ENCODE measurements around the gene MBOAT1.

Gene MBOAT1

DNA sequence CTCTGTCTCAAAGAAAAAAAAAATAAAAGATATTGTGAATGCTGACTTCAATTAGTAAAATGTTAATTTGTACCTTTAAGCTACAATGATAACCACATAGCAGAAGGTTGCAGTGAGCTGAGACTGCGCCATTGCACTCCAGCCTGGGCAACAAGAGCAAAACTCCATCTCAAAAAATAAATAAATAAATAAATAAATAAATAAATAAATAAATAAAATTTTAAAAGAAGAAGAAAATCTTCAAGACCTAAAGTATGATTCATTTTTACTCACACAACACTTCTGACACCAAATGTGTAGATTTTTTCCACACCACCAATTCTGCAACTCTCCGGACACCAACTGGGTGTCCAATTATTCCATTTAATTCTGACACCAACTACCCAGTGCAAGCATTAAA lies 28.8 kb upstream of the MBOAT1 start:
- TF ChIP-seq, protein P1, sequence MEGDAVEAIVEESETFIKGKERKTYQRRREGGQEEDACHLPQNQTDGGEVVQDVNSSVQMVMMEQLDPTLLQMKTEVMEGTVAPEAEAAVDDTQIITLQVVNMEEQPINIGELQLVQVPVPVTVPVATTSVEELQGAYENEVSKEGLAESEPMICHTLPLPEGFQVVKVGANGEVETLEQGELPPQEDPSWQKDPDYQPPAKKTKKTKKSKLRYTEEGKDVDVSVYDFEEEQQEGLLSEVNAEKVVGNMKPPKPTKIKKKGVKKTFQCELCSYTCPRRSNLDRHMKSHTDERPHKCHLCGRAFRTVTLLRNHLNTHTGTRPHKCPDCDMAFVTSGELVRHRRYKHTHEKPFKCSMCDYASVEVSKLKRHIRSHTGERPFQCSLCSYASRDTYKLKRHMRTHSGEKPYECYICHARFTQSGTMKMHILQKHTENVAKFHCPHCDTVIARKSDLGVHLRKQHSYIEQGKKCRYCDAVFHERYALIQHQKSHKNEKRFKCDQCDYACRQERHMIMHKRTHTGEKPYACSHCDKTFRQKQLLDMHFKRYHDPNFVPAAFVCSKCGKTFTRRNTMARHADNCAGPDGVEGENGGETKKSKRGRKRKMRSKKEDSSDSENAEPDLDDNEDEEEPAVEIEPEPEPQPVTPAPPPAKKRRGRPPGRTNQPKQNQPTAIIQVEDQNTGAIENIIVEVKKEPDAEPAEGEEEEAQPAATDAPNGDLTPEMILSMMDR (conservative IDR thresholded peaks at IDR 0.05; ENCODE audit: low read length) = no peak
- no peak for DNase-seq (ENCODE audit: low read depth)
- no peak overlapping the region for H3K4me3 ChIP-seq (ENCODE audit: low read length)

- no peak overlapping the region for H3K4me3 ChIP-seq (ENCODE audit: low read length)
- TF ChIP-seq, protein P1 (conservative IDR thresholded peaks at IDR 0.05; ENCODE audit: low read length) = no peak
- DNase-seq (ENCODE audit: low read depth) = no peak
These were observed 26.7 kb upstream of the MBOAT1 start for GRCh38 chr6:20238688-20239587.

DNA sequence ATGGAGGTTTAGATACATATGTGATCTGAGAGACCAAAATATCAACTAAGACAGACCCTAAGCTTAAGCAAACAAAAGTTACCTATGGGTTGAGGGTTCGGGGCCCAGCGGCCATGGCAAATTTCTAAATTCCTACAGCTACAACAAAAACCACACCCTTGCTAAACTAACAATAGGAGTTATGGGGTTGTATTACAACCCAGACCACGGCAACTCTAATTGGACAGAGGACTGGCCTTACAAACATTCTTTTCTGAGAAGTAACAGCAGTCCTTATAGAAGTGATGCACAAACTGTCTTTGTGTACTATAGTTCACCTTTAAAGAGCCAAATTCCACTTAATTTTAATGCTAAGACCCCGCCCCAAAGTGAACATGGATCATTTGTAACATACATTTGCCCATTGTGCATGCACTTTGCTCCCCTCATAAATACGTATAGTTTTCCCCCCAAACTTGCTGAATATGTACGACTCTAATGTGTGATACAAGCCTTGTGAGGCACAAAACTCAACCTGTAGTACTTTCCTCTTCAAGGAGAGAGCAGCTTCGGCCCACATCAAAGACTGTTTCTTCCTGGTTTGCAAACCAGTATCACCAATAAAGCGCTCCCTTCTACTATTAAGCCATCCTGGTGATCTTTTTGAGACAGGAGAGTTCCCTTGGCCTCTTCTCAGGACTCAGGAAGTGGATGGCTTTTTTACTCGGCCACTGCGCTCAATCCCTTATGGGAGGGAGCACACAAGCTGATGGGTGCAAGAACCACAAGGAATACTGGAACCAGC lies 25.6 kb upstream of the MBOAT1 start:
- TF ChIP-seq, protein P1 (conservative IDR thresholded peaks at IDR 0.05; ENCODE audit: low read length) = no peak
- no peak for DNase-seq (ENCODE audit: low read depth)

DNA sequence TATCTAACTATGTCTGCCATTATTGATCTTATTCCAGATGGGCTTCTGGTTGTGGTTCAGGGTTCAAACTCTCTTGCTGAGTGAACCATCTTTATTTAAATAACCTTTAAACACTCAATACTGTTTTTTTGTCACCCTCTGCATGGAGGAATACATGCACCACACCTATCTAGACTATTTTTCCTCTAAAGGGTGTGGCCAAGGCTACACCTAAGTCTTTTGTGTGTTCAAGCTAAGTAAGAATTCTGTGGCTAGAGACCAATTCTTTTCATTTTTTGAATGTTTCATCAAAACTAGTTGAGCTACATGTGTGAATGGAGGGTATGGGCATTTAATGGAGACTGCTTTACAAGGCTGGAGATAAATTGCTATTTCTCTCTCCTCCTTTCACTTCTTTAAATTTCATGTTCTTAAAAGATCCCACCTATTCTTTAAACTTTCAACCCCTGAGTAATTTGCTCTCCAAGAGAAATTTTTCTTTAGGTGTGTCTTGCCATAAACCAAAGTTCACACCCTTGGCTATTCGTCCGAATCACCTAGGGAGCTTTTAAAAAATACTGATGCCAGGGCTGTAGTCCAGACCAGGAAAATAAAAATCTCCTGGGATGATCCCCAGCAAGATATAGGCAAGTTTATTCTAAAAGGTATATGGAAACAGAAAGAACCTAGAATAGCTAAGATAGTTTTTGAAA lies 24.8 kb upstream of the MBOAT1 start:
- no peak for DNase-seq (ENCODE audit: low read depth)
- TF ChIP-seq, protein P1 (conservative IDR thresholded peaks at IDR 0.05; ENCODE audit: low read length) = no peak
- H3K4me3 ChIP-seq (ENCODE audit: low read length) = no peak overlapping the region

More for the DNA sequence above, 25.6 kb upstream of the MBOAT1 start:
- H3K4me3 ChIP-seq (ENCODE audit: low read length) = no peak overlapping the region

DNA sequence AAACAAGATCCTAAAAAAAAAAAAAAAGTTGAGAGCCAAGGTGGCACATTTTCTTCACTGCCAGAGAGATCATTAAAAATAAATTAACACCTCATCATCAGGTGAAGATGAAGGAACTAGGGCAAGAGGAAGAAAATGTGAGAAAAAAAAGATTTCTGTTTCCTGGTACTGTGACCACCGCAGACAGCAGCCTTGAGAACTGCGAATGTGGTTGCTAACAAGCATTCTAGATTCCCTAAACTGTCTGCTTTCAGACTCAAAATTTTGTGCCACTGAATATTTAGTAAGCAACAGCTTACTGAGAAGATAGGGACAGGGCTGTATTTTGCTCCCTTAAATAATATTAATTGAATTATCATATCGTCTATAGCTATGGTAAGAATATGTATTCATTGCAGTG lies 24.1 kb upstream of the MBOAT1 start:
- H3K4me3 ChIP-seq (ENCODE audit: low read length) = no peak overlapping the region
- no peak for DNase-seq (ENCODE audit: low read depth)
- TF ChIP-seq, protein P1 (conservative IDR thresholded peaks at IDR 0.05; ENCODE audit: low read length) = no peak

- TF ChIP-seq, protein P1 (conservative IDR thresholded peaks at IDR 0.05; ENCODE audit: low read length) = no peak
- no peak for DNase-seq (ENCODE audit: low read depth)
- H3K4me3 ChIP-seq (ENCODE audit: low read length) = no peak overlapping the region
These were observed 22.8 kb upstream of the MBOAT1 start for GRCh38 chr6:20235041-20235440.
